ENCODE data around the gene PSMD4. TPM values are rescaled to one million over a fixed set of nuclear protein-coding genes. Genes with fewer than 3 reads are reported as not detected.

PSMD4 gene
- total and polyA plus RNA-seq, 2 of the 8 experiments (the other 6 are each of a cell fraction or from before 2014, with no cell fraction given) = 216 to 284 TPM

DNA sequence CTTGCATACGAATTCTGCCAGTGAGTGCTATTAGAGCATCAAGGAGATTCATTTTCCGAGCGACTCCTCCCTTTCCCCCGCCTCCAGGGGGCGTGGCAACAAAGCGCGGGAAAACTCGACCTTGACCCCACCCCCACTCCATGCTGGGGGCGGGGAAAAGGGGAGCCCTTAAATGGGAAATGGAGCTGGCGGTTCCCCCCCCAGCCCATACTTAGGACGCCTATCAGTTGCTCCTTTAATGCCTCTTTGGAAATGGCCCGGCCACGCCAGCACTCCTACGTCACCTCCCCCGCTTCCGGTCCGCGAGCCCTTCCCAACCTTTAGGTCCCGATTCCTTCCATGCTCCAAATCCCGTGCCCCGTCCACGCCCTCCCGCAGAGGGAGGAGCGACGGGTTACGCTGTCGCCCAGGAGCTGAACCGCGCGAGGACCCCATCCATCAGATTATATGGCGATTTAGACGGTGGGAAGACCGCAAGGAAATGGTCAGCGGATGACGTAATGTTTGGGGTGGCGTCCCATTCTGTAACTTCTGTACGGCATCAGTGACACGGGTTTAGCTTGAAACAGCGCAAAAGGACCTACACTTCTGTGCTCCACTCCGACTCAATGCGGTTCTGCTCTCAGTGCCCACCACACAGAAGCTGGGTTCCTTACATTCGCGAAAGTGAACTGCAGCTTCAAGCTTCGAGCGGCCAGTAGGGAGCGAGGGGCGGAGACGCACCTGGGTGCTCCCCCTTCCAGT, 26.9 kb downstream of the PSMD4 start (continued):
- TF ChIP-seq ATF2 (IDR thresholded peaks at IDR 0.05; ENCODE audit: low read length) = peak; percentile 99

Measured in H1 (cell line).